Mesendoderm (in vitro differentiated cells): ENCODE measurements around the gene ABHD5.

Experiments
- DNase-seq: peaks from one replicate; pipeline ENCODE4 v3.0.0; 2013
- H2AK5ac ChIP-seq: 2 replicates; pipeline ENCODE4 v1.6.1; 2013; ENCODE audit warnings: low read length, inconsistent platforms
- H2BK120ac ChIP-seq: 2 replicates; pipeline ENCODE4 v1.6.1; 2013; ENCODE audit warnings: low read depth, mild to moderate bottlenecking, low read length, moderate library complexity, mixed read lengths
- H2BK15ac ChIP-seq: replicated peaks from 2 replicates; pipeline ENCODE4 v1.6.1; 2013; ENCODE audit warnings: low read depth, mild to moderate bottlenecking, moderate library complexity
- H2BK5ac ChIP-seq: 2 replicates; pipeline ENCODE4 v1.6.1; 2013; ENCODE audit warnings: low read length, inconsistent platforms
- H3K18ac ChIP-seq: 2 replicates; pipeline ENCODE4 v1.6.1; 2013; ENCODE audit warnings: mild to moderate bottlenecking, low read length, mixed read lengths
- H3K23ac ChIP-seq: one replicate; pipeline ENCODE4 v1.6.1; 2013; ENCODE audit warnings: low read length
- H3K27ac ChIP-seq: 2 replicates; pipeline ENCODE4 v1.5.1; 2013; ENCODE audit warnings: low read depth, mild to moderate bottlenecking, inconsistent platforms, low read length, moderate library complexity
- H3K27me3 ChIP-seq: 2 replicates; pipeline ENCODE4 v1.6.1; 2013; ENCODE audit warnings: low read length, control low read depth, mild to moderate bottlenecking, inconsistent platforms; ENCODE audit not compliant: insufficient read depth, poor library complexity
- H3K36me3 ChIP-seq: 2 replicates; pipeline ENCODE4 v1.6.1; 2013; ENCODE audit warnings: low read length, inconsistent platforms; ENCODE audit not compliant: control insufficient read depth, insufficient read depth
- H3K4ac ChIP-seq: one replicate; pipeline ENCODE4 v1.6.1; 2013; ENCODE audit warnings: low read depth, mild to moderate bottlenecking, low read length, moderate library complexity
- H3K4me1 ChIP-seq: 2 replicates; pipeline ENCODE4 v1.6.1; 2013; ENCODE audit warnings: low read depth, low read length, inconsistent platforms; ENCODE audit not compliant: control insufficient read depth
- H3K4me2 ChIP-seq: 2 replicates; pipeline ENCODE4 v1.6.1; 2013; ENCODE audit warnings: low read length
- H3K4me3 ChIP-seq: 2 replicates; pipeline ENCODE4 v1.5.1; 2013; ENCODE audit warnings: mild to moderate bottlenecking, low read length
- H3K56ac ChIP-seq: one replicate; pipeline ENCODE4 v1.6.1; 2013; ENCODE audit warnings: low read length
- H3K79me1 ChIP-seq: 2 replicates; pipeline ENCODE4 v1.6.1; 2013; ENCODE audit warnings: low read length, inconsistent platforms
- H3K79me2 ChIP-seq: 2 replicates; pipeline ENCODE4 v1.6.1; 2013; ENCODE audit warnings: mild to moderate bottlenecking, low read length; ENCODE audit not compliant: control insufficient read depth, insufficient read depth
- H3K9ac ChIP-seq: 2 replicates; pipeline ENCODE4 v1.6.1; 2013; ENCODE audit warnings: low read length, inconsistent platforms
- H4K5ac ChIP-seq: one replicate; pipeline ENCODE4 v1.6.1; 2013; ENCODE audit warnings: low read length
- H4K8ac ChIP-seq: one replicate; pipeline ENCODE4 v1.6.1; 2013; ENCODE audit warnings: low read depth, mild to moderate bottlenecking, control low read depth, low read length, moderate library complexity
- WGBS: extraction: QIAGEN DNeasy Blood & Tissue Kit; methylation state at CpG from one replicate; pipeline ENCODE4 v1.1.7; 2013; ENCODE audit warnings: low lambda C conversion rate, missing lambda C conversion rate; ENCODE audit not compliant: insufficient coverage; ENCODE audit errors: extremely low coverage; 5-methylcytosine and 5-hydroxymethylcytosine counted together

Gene ABHD5

GRCh38 chr3:43757666-43758321 lies 67.1 kb downstream of the ABHD5 start:
- Histone ChIP-seq H2BK15ac (no peak overlapping the region), H3K56ac (no peak overlapping the region), H3K36me3 (no peaks in the 10 kb centered on the region), H4K5ac (no peak overlapping the region), H3K27ac (no peak overlapping the region), H2AK5ac (no peak overlapping the region), H3K9ac (no peak overlapping the region), H2BK120ac (no peak overlapping the region), H3K79me1 (no peaks in the 10 kb centered on the region), H3K27me3 (no peaks in the 10 kb centered on the region), H3K4me3 (no peak overlapping the region), H3K4me1 (no peaks in the 10 kb centered on the region), H3K79me2 (no peaks in the 10 kb centered on the region), H4K8ac (no peak overlapping the region), H3K4me2 (no peak overlapping the region), H3K23ac (no peak overlapping the region), H3K4ac (no peak overlapping the region), H2BK5ac (no peak overlapping the region), H3K18ac (no peak overlapping the region)
- DNase-seq, result no peak
- no CpG with 5 or more reads among the region's 2 CpGs for WGBS

DNA sequence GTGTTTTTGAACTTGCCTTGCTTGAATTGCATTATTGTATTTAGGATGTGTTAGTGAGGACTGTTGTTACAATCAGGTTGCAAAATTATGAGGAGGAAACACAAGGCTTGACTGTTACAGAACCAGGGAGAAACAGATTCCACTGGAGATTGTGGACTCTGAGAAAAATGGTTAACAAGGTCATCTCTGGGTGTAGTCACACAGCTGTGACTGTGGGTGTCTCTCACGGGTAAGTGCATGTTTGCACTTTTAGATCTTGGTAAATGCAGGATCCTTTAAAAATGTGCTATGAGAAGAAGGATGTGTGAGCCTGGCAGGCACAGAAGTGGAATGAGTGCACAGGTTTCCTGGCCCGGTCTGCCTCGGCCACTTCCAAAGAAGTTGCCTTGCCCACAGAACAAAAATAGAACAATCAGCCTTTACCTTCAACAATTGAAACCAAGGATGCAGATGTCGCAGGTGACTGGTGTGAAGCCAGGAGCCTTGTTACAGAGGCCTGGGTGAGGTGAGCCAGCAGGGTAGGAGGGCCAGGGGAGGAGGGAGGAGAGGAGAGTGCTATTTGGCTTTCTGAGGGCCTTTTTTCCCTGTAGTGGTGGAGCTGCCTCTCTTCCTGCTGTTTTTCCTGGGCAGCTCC lies 68.0 kb downstream of the ABHD5 start:
- no peak overlapping the region for H3K27ac ChIP-seq
- no peaks in the 10 kb centered on the region for H3K27me3 ChIP-seq
- H3K79me1 ChIP-seq, result no peaks in the 10 kb centered on the region
- H3K36me3 ChIP-seq, result no peaks in the 10 kb centered on the region
- no peak overlapping the region for H2BK5ac ChIP-seq
- no peak overlapping the region for H3K23ac ChIP-seq
- no peaks in the 10 kb centered on the region for H3K79me2 ChIP-seq
- no peak overlapping the region for H3K4me2 ChIP-seq
- H2BK15ac ChIP-seq, result no peak overlapping the region
- no peak overlapping the region for H4K8ac ChIP-seq
- H3K9ac ChIP-seq, result no peak overlapping the region
- no CpG with 5 or more reads among the region's 4 CpGs for WGBS
- no peaks in the 10 kb centered on the region for H3K4me1 ChIP-seq
- no peak overlapping the region for H4K5ac ChIP-seq
- H3K18ac ChIP-seq, result no peak overlapping the region
- H3K56ac ChIP-seq, result no peak overlapping the region
- DNase-seq, result no peak
- no peak overlapping the region for H2AK5ac ChIP-seq
- H3K4me3 ChIP-seq, result no peak overlapping the region
- H3K4ac ChIP-seq, result no peak overlapping the region
- H2BK120ac ChIP-seq, result no peak overlapping the region

- WGBS, result no CpG with 5 or more reads among the region's 6 CpGs
- peak; percentile 81 for DNase-seq
- no peak overlapping the region for H3K9ac ChIP-seq
These were observed 68.6 kb downstream of the ABHD5 start for GRCh38 chr3:43759297-43759782.

DNA sequence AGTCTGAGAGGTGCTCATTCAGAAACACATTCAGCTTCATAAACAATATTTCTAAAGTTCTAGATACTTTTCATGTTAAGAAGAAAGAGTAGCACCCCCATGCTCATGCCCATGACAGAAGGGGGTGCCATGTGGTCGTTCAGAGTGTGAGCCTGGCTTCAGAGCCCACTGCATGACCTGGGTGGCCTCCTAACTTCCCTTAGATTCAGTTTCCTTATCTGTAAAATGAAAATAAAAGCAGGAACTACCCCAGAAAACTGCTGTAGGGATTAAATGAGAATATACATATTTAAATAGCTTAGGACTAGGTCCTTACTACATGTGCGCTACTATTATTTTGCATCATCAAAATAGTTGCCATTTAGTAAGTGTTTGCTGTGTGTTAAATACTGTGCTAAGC lies 69.2 kb downstream of the ABHD5 start:
- Histone ChIP-seq H3K4me3 (no peak overlapping the region), H3K79me1 (no peaks in the 10 kb centered on the region), H3K18ac (no peak overlapping the region), H3K9ac (no peak overlapping the region), H2BK15ac (no peak overlapping the region), H3K4ac (no peak overlapping the region), H3K36me3 (no peaks in the 10 kb centered on the region), H3K79me2 (no peaks in the 10 kb centered on the region), H3K23ac (no peak overlapping the region), H3K4me2 (no peak overlapping the region), H2BK5ac (no peak overlapping the region), H4K8ac (no peak overlapping the region), H3K27me3 (no peaks in the 10 kb centered on the region), H3K56ac (no peak overlapping the region), H4K5ac (no peak overlapping the region), H3K27ac (no peak overlapping the region), H2AK5ac (no peak overlapping the region), H2BK120ac (no peak overlapping the region), H3K4me1 (peaks cover 2% of the 10 kb centered on the region)
- WGBS, result no CpG with 5 or more reads among the region's 2 CpGs
- DNase-seq, result no peak

More at GRCh38 chr3:43759297-43759782, 68.6 kb downstream of the ABHD5 start:
- Histone ChIP-seq H3K4me3 (no peak overlapping the region), H2BK120ac (no peak overlapping the region), H2AK5ac (no peak overlapping the region), H3K18ac (no peak overlapping the region), H4K5ac (no peak overlapping the region), H3K56ac (peak overlapping the region; percentile 38), H3K79me1 (no peaks in the 10 kb centered on the region), H3K27me3 (no peaks in the 10 kb centered on the region), H2BK5ac (no peak overlapping the region), H4K8ac (no peak overlapping the region), H3K36me3 (no peaks in the 10 kb centered on the region), H3K4me1 (peaks cover under 1% of the 10 kb centered on the region), H3K27ac (no peak overlapping the region), H3K79me2 (no peaks in the 10 kb centered on the region), H3K4me2 (no peak overlapping the region), H3K4ac (no peak overlapping the region), H2BK15ac (no peak overlapping the region), H3K23ac (no peak overlapping the region)

DNA sequence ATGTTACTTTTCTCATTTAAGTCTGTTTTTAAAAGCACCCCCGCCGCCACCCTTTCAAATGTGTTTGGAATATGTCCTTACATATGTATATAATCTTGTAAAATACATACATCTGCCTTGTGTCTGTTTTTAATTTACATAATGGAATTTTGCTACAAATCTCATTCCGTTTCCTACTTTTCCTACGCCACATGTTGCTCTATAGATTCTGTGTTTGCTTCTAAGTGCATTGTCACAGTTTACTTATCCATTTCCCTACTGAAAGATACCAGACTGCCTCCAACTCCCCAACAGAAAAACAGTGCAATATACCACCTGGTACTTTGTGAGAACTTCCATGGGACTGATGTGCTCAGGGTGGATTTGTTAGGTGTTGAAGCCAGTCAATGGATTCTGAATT lies 70.2 kb downstream of the ABHD5 start:
- Histone ChIP-seq H2BK5ac (no peak overlapping the region), H2BK120ac (no peak overlapping the region), H4K8ac (no peak overlapping the region), H3K56ac (no peak overlapping the region), H3K4ac (no peak overlapping the region), H2AK5ac (no peak overlapping the region), H3K27ac (no peak overlapping the region), H3K79me1 (no peaks in the 10 kb centered on the region), H3K36me3 (no peaks in the 10 kb centered on the region), H3K9ac (no peak overlapping the region), H3K27me3 (no peaks in the 10 kb centered on the region), H3K79me2 (no peaks in the 10 kb centered on the region), H2BK15ac (no peak overlapping the region), H3K23ac (no peak overlapping the region), H3K4me3 (no peak overlapping the region), H3K4me2 (no peak overlapping the region), H3K18ac (no peak overlapping the region), H4K5ac (no peak overlapping the region), H3K4me1 (peaks cover 2% of the 10 kb centered on the region)
- no CpG with 5 or more reads among the region's 4 CpGs for WGBS
- no peak for DNase-seq
